ENCODE data around the gene CACNB4.
"Not testable (repeated sequence)": the region's sequence is repeated elsewhere in the genome, so short reads cannot be mapped to it uniquely, and the experiment has no call there.

CACNB4 gene

DNA sequence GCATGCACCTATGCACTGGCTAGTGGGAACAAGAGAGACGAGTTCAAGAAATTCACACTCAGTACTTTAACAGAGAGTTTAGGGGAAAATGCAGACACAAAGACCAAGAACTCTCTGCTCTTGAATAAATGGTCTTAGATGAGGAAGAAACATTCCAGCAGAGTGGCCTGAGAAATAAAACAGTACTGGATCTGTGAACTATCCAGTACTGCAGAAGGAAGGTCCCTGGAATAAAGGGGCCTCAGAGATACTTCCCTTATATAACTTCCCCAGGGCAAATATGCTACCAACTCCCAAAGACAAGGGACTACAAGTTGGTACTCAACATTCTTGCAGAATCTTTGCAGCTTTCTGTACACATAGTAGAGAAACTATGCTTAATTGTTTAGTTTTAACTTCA, 199.7 kb downstream of the CACNB4 start:
- Histone ChIP-seq H3K27ac (no peak overlapping the region), H3K4me1 (no peaks in the 10 kb centered on the region), H3K4me2 (no peak overlapping the region), H3K27me3 (no peaks in the 10 kb centered on the region), H3K9ac (no peak overlapping the region), H3K4me3 (no peak overlapping the region), H3K9me3 (peaks cover 10% of the 10 kb centered on the region), H4K20me1 (no peaks in the 10 kb centered on the region), H3K36me3 (no peaks in the 10 kb centered on the region)
- no peak for TF ChIP-seq Cebpa-rat (IDR thresholded peaks at IDR 0.05)

- Histone ChIP-seq H3K27ac (no peak overlapping the region), H3K4me2 (no peak overlapping the region), H3K4me1 (no peaks in the 10 kb centered on the region), H3K9me3 (peaks cover 10% of the 10 kb centered on the region), H3K27me3 (no peaks in the 10 kb centered on the region), H3K36me3 (no peaks in the 10 kb centered on the region), H4K20me1 (no peaks in the 10 kb centered on the region), H3K4me3 (no peak overlapping the region), H3K9ac (no peak overlapping the region)
- TF ChIP-seq Cebpa-rat (IDR thresholded peaks at IDR 0.05) = no peak
These were observed 207.2 kb downstream of the CACNB4 start for GRCh38 chr2:151891566-151892194.

- Histone ChIP-seq H4K20me1 (no peaks in the 10 kb centered on the region), H3K9me3 (peaks cover 22% of the 10 kb centered on the region), H3K4me2 (no peak overlapping the region), H3K9ac (no peak overlapping the region), H3K4me1 (0 out of 2 replicates have a peak, but pooled peaks cover 7% of the 10 kb centered on the region), H3K36me3 (no peaks in the 10 kb centered on the region), H3K27me3 (no peaks in the 10 kb centered on the region), H3K27ac (no peak overlapping the region), H3K4me3 (no peak overlapping the region)
- TF ChIP-seq Cebpa-rat (IDR thresholded peaks at IDR 0.05) = no peak
These were observed 211.7 kb downstream of the CACNB4 start for GRCh38 chr2:151887164-151887563.

DNA sequence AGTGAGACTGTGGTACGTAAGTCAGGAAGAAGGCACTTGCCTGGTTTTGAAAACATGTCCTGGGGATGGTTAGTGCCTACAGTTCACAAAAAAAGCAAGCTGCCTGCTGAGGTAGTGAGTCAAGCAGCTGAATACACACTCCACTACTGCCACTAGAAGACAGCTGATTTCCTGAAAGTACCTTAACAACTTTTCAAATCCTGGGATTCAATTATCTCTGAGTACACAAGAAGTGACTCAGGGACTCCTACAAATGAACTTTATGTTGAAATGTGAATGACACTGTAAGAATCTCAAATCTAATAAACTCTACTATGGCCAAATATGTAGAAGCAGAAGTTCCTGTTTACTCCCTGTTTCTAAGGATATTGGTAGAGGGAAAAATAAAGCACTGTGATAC, 212.6 kb downstream of the CACNB4 start:
- H3K4me1 ChIP-seq = 0 out of 2 replicates have a peak, but pooled peaks cover 7% of the 10 kb centered on the region
- H4K20me1 ChIP-seq = no peaks in the 10 kb centered on the region
- H3K36me3 ChIP-seq = no peaks in the 10 kb centered on the region
- H3K4me2 ChIP-seq = no peak overlapping the region
- TF ChIP-seq Cebpa-rat (IDR thresholded peaks at IDR 0.05) = no peak
- peaks cover 25% of the 10 kb centered on the region for H3K9me3 ChIP-seq
- no peak overlapping the region for H3K27ac ChIP-seq
- no peak overlapping the region for H3K4me3 ChIP-seq
- H3K9ac ChIP-seq = no peak overlapping the region
- no peaks in the 10 kb centered on the region for H3K27me3 ChIP-seq

DNA sequence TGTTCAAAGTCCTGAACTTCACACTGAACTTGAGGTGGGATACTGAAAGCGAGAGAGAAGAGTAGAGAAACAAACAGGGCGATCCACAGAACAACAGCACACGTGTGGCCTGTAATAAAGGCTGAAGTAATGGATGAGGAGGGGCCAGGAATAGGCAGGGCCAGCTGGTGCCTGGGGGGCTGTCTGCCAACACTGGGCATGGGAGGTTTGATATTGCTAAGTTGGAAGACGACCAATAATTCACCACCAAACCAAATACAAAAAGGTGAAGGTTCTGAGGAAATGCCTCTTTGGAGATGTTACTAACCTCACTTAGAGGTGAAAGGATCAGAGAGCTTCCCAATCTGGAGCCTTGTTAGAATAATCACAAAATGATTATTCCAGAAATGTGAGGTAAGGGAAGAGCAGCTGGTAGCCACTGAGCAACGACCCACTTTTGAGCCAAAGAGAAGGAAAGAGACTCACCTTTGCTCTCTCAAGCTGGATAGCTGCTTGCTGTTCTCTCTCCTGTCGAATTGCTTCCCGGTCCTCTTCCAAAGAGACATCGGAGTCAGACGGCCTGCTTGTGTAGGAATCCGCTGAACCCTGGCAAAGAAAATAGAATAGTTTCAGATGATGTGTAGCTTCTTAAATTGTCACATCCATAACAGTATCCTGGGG, 215.9 kb downstream of the CACNB4 start:
- Histone ChIP-seq H4K20me1 (no peaks in the 10 kb centered on the region), H3K36me3 (no peaks in the 10 kb centered on the region), H3K27me3 (no peaks in the 10 kb centered on the region), H3K9me3 (peaks cover 25% of the 10 kb centered on the region), H3K4me3 (no peak overlapping the region), H3K4me1 (peaks cover 7% of the 10 kb centered on the region; the same call in 1 of the 2 replicates), H3K27ac (no peak overlapping the region), H3K9ac (no peak overlapping the region), H3K4me2 (no peak overlapping the region)
- no peak for TF ChIP-seq Cebpa-rat (IDR thresholded peaks at IDR 0.05)

GRCh38 chr2:151881342-151881741, 217.5 kb downstream of the CACNB4 start:
- no peak overlapping the region for H3K27ac ChIP-seq
- H3K4me1 ChIP-seq = peaks cover 7% of the 10 kb centered on the region; the same call in 1 of the 2 replicates
- H3K9ac ChIP-seq = no peak overlapping the region
- H3K36me3 ChIP-seq = no peaks in the 10 kb centered on the region
- no peaks in the 10 kb centered on the region for H3K27me3 ChIP-seq
- no peaks in the 10 kb centered on the region for H4K20me1 ChIP-seq
- no peak overlapping the region for H3K4me2 ChIP-seq
- H3K4me3 ChIP-seq = no peak overlapping the region
- peaks cover 25% of the 10 kb centered on the region for H3K9me3 ChIP-seq
- TF ChIP-seq Cebpa-rat (IDR thresholded peaks at IDR 0.05) = no peak

DNA sequence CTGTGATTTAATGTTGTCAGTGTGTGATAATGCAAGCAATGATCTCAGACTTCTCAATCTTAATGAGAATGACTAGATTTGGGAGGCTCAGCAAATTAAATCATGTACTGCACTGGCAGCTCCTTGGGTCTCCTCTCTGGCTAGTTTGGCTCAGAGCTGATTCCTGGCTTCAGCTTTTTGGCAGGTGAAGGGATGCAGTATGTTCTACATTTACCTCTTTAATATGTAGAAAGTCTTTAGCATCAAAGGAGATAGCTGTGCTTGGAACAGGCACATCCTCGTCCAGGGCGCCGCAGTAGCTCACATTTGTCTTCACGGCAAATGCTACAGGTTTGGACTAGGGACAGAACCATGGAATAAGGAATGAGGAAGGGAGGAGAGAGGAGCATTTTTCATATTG, 218.3 kb downstream of the CACNB4 start:
- H3K27me3 ChIP-seq = no peaks in the 10 kb centered on the region
- H3K9ac ChIP-seq = no peak overlapping the region
- H3K9me3 ChIP-seq = peaks cover 28% of the 10 kb centered on the region
- H3K4me1 ChIP-seq = peaks cover 7% of the 10 kb centered on the region; the same call in 1 of the 2 replicates
- H3K36me3 ChIP-seq = no peaks in the 10 kb centered on the region
- no peak overlapping the region for H3K4me3 ChIP-seq
- H4K20me1 ChIP-seq = no peaks in the 10 kb centered on the region
- no peak overlapping the region for H3K27ac ChIP-seq
- H3K4me2 ChIP-seq = no peak overlapping the region
- TF ChIP-seq Cebpa-rat (IDR thresholded peaks at IDR 0.05) = no peak

DNA sequence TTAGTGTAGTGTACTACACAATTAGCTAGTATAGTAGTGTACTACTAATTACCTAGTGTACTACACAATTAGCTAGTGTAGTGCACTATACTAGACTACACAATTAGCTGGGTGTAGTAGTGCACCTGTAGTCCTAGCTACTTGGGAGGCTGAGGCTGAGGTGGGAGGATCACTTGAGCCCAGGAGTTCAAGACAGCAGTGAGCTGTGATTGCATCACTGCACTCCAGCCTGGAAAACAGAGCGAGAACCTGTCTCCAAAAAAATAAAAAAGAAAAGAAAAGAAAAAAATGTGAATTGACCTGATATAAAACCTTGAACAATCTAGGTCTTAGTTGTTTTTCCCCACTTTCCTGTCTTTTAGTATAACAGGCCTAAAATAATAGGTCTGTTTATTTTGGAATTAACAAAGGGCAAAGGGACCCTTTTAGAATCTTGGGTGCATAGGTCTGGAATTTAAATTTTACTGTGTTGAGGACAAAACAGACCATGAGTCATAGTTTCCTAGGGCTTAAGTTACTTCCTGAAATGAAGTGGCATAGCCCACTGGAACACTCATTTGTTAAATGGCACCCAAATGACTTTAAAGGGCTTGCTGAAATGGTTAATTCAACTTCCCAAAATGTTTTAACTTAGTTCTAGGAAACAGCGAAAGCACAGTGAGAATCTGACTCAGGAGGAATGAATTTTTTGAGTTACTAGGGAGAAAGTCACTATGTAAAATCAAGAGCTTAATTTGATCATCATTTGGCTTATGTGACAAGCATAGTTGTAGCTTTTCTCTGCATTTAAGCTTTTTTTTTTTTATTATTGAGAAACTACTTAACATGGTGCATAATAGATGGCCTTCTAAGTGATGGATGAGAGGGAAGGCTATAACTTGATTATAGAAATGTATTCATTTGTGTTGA, 219.9 kb downstream of the CACNB4 start:
- Histone ChIP-seq H3K27me3 (no peaks in the 10 kb centered on the region), H4K20me1 (no peaks in the 10 kb centered on the region), H3K4me1 (no peaks in the 10 kb centered on the region; the same call in 1 of the 2 replicates), H3K36me3 (no peaks in the 10 kb centered on the region), H3K9ac (no peak overlapping the region), H3K4me2 (no peak overlapping the region), H3K27ac (no peak overlapping the region), H3K9me3 (peaks cover 26% of the 10 kb centered on the region), H3K4me3 (no peak overlapping the region)
- no peak for TF ChIP-seq Cebpa-rat (IDR thresholded peaks at IDR 0.05)

DNA sequence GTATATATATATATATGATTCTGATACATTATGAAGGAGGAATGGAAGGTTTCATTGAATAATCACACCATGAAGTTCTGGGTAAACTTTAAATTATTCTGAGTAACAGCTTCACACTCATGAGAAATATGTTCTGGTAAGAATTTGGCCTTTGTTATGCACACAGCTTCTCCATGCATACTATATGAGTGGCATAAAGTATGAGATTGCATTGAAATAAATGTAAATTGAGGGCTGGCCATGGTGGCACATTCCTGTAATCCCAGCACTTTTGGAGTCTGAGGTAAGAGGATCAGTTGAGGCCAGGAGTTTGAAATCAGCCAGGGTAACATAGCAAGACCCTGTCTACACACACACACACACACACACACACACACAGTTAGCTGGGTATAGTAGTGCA, 220.6 kb downstream of the CACNB4 start:
- Histone ChIP-seq H3K4me3 (no peak overlapping the region), H3K4me1 (no peaks in the 10 kb centered on the region; the same call in 1 of the 2 replicates), H3K27me3 (no peaks in the 10 kb centered on the region), H3K27ac (no peak overlapping the region), H4K20me1 (no peaks in the 10 kb centered on the region), H3K9me3 (peaks cover 19% of the 10 kb centered on the region), H3K4me2 (no peak overlapping the region), H3K36me3 (no peaks in the 10 kb centered on the region), H3K9ac (no peak overlapping the region)
- TF ChIP-seq Cebpa-rat (IDR thresholded peaks at IDR 0.05) = no peak

- H3K4me1 ChIP-seq, H3K9ac ChIP-seq, H3K27me3 ChIP-seq, H3K36me3 ChIP-seq, H3K27ac ChIP-seq, H3K4me3 ChIP-seq, H3K9me3 ChIP-seq, H4K20me1 ChIP-seq, H3K4me2 ChIP-seq: not testable (repeated sequence)
These were observed 223.2 kb downstream of the CACNB4 start for GRCh38 chr2:151875631-151876030.

Measured in BLaER1 (cell line).